GM18517 (cell line): ENCODE data around the gene CEP131.
"Not testable (repeated sequence)": the region's sequence is repeated elsewhere in the genome, so short reads cannot be mapped to it uniquely, and the experiment has no call there.

ENCODE experiments used
- ATAC-seq: cut with Tn5 transposase; IDR thresholded peaks from one replicate; pipeline ENCODE4 v1.9.1; 2021; ENCODE audit warnings: mild to moderate bottlenecking, moderate library complexity; ENCODE audit not compliant: unreplicated experiment

Gene CEP131

DNA sequence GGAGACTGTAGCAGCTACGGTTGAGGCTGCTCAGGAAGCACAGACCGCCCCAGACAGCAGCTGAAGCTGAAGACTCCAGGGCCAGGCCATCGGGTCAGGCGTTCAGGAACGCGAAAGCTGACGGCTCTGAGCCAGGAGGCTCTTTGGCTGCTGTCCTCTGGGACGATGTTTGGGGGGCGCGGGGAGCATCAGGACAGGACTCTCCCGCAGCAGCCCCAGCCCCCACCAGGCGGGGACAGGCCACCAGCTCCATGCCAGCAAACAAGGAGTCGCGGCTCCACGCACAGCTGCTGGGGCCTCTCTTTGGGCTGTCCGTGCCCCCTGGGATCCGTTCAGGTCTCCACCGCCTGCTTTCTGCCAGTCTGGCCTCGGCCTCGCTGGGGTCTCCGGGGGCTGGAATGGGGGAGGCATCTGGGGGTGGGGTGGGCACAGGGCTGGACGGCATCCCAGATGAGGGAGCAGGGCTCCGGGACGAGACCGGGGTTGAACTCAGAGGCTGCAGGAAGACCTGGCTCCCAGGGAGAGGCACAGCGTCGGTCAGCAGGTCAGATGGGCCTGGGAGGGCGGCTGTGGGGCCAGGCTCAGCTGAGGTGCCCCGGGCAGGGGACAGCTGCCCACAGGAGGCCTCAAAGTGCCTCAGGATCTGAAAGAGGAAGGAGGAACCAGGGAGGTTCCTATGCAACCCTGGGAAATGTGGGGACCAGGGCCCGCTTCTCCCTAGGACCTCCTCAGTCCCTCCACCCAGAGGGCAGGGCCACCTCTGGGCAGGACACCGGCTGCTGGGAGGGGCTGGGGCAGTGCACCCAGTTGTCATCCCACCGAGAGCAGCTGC is 6.3 kb upstream of the CEP131 start:
- ATAC-seq = no peak

DNA sequence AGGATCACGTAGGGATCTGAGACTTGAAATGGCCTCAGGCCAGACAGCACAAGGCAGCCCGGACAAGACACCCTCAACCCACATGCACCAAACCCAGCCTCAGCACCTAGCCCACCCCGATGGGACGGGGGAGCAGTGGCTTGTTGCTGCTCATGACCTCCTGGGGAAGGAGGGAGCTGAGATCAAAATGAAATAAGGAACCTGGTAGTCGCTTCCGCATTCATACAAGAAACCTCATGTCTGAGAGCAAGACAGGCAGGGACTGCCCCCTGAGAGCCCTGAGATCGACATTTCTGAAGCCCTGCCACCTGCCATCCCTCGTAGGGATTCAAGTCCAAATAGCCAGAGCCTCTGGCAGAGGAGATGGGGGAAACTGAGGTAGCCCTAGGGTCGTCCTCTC is 5.7 kb upstream of the CEP131 start:
- ATAC-seq = no peak

DNA sequence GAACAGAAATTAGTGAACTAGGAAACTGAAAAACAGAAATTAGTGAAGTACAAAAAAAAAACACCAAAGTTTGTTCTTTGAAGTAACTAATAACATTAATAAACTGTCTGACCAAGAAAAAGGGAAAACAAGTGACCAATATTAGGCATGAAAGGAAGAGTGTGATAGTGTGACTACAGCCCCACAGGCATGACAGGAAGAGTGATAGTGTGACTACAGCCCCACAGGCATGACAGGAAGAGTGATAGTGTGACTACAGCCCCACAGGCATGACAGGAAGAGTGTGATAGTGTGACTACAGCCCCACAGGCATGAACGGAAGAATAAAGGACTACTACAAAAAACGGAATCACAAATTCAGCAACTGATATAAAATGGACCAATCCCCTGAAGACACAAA is 4.9 kb upstream of the CEP131 start:
- not testable (repeated sequence) for ATAC-seq

DNA sequence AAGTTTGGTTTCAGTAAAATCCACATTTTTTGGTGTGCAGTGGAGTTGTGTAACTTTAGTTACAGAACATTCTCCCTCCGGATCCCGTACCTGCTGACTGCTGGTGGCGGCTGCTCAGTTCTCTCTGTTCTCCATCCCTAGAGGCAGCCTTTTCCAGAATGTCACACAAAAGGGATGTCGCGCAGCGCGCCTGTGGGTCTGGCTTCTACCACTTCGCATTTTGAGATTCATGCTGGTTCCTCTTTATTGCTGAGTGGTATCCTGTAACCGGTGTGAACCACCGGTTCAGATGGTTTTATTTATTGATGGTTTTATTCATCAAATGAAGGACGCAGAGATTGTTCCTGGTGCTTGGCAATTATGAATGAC is 981 bp upstream of the CEP131 start:
- ATAC-seq = no peak

DNA sequence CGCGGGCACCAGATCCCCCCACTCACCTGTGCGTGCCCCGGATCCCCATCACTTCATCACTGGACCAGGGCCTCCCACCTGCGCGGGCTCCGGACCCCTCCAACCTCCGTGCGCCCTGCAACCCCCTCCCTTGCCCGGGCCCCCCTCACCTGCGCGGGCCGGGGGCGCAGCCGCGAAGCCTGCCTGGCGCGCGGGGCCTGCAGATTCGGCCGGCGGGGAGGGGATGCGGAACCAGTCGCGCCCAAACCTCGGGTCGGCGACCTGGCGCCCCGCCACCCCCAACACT is 202 bp downstream of the CEP131 start:
- ATAC-seq = peak; percentile 30

DNA sequence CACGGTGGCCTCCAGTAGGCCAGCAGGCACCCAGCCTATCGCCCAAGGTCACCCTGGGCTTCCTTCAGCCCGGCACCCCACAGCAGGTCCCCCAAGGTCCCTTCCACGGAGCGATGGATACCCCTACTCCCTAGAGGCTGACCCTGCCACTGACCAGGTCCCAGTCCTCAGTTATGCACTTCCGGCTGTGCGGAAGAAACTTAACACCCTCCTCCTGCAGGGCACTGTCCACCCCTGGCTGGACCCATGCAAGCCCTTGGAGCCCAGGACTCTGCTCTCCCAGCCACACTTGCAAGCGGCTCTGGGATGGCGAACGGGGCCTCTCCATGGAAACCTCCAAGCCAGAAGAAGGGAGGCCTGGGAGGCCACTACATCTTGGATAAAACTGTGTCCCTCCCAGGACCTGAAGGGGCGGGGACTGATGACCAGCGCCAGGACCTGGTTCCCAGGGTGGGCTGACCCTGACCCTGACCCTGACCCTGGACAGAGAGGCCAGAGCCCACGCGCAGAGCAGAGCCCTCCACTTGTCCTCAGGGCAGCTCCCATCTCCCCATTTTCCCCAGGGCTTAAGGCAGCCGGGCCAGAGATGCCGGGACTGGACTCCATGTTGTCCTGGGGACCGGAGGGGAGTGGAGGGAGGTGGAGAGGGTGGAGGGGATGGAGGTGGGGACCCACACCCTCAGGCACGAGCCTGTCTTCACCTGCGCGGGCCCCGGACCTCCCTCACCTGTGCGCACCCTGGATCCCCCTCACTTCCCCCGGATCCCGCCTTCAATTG is 734 bp downstream of the CEP131 start:
- ATAC-seq = no peak

DNA sequence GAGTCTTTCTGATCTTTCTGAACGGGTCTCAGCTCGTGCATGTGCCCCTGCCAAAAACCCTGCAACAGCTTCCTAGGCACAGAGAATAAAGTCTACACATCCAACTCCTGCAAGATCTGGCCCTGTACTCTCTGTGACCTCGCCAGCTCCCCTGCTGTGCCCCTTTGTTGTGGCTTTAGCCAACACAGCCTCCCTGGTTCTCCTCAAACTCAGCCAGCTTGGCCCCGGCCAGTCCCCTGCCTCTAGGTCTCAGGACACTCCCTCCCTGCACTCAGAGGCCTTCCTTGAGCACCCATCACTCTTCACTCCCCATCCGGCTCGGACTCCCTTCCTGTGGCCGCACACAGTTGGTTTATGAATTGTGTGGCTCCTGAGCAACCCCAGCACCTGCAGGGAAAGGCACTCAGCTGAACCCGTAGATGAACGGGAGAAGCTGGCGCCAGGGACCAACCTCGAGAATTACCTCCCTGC is 1.4 kb downstream of the CEP131 start:
- ATAC-seq = no peak

DNA sequence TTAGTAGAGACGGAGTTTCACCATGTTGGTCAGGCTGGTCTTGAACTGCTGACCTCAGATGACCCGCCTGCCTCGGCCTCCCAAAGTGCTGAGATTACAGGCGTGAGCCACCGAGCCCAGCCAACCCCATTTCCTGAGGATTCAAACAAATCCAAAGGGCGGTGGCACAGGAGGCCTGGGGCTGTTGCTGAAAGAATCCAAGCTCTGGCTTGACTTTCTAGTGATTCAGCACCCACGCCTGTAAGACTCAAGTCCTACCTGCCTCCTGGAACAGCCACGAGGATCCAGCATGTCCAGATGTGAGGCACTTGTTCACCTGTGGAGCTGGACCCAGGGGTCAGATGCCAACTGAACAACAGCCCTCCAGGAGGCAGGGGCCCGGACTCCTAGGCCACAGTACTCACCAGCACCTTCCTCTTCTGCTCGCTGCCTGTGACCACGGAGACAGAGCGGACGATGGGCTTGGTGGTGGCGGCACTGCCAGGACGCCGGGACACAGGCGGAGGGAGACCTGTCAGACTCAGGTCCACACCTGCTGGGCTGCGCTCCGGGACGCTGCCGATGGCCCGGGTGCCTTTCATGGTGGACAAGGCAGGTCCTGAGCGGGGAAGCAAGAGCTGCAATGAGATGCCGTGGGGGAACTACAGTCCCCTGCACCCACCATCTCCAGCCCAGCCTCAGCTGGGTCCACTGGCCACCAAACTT is 3.1 kb downstream of the CEP131 start:
- ATAC-seq = no peak

DNA sequence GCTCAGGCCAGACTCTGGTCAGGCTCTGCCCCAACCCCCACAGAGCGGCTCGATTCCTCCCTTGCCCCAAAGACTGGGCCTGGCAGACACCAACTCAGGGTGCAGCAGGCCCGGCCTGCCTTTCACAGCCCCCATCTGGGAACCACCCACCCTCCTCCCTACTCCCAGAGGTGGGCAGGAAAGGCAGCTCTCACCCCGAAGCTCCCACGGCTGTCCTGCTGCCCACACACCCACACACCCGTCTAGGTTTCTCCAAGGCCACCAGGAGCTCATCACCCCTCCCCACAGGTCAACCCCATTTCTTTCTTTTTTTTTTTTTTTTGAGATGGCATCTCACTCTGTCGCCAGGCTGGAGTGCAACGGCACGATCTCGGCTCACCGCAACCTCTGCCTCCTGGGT is 3.8 kb downstream of the CEP131 start:
- ATAC-seq = no peak

DNA sequence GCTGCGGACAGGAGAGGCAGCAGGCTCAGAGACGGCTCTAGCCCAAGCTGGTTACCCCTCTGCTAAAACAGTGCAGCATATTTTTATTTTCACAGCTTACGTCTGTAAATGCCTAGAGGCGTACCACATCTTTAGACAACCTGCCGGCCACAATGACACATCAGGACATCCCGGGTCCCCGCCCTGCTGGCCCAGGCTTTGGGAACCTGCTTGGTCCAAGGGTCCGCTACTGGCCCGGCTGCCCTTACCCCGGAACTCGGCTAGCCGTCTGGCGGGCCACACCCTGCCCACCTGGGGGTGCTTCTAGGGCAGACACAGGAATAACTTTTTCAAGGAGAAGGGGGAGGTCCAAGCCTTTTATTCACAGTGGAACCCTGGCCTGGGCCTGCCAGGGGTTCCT is 4.3 kb downstream of the CEP131 start:
- ATAC-seq = no peak

DNA sequence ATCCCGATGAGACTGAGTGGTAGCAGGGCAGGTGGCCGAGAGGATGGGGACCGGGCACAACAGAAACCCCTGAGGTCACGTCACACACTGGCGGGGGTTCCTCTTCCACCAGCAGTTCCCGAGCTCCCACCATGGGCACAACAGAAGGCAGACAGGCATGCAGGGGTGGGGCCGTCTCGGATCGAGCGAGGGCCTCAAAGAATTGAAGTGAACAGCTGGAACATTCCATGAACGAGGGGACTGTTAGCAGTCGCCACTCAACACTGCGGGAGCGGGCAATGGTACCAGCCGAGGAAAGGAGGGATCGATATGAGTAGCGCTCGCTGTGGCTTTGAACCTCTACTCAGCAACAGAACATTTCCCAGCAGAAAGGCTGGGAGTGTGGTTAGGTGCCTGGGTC is 5.3 kb downstream of the CEP131 start:
- no peak for ATAC-seq

DNA sequence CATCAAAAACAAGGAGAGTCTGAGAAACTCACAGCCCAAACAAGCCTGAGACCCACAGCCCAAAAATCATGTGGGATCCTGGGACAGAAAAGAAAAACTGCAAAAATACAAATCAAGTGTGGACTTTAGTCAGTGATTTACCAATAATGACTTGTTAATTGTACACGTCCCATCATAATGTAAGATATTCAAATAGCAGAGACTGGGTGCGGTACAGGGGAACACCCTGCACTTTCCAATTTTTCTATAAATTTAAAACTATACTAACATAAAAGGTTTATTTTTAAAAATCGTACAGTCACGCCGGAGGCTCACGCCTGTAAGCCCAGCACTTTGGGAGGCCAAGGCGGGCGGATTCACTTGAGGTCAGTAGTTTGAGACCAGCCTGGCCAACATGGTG is 8.8 kb downstream of the CEP131 start:
- no peak for ATAC-seq

DNA sequence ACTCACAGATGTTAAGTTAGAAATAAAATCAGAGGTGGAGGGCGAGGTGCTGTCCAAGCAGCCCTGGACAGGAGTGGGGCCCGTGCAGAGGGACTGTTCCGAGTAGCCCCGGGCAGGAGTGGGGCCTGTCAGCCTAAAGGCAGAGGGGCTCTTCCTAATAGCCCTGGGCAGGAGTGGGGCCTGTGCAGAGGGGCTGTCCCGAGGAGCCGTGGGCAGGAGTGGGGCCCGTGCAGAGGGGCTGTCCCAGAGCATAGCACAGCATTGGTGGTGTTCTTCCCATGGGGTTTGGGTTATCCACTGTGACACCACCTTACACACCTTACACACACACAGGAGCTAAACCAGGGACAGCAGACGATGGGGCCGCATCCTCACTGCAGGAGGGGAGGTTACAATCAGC is 10.4 kb downstream of the CEP131 start:
- ATAC-seq = no peak

DNA sequence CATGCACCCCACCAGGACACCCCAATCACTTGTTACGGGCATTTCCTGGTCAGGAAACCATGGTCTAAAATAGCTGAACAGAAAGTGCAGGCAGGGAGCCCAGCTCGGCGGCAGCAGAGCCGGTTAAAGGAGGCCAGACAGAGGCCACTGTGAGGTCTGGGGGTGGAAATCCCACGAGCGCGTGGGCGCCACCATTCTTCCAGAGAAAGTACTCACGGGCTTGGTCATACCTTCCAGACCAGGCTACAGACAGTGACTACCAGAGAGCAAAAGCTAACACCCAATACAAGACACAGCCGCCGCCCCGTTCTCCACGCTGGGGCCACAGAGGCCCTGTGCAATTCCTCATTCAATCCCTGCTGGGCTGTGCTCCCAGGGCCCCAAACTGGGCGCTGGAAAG is 11.9 kb downstream of the CEP131 start:
- ATAC-seq = no peak

DNA sequence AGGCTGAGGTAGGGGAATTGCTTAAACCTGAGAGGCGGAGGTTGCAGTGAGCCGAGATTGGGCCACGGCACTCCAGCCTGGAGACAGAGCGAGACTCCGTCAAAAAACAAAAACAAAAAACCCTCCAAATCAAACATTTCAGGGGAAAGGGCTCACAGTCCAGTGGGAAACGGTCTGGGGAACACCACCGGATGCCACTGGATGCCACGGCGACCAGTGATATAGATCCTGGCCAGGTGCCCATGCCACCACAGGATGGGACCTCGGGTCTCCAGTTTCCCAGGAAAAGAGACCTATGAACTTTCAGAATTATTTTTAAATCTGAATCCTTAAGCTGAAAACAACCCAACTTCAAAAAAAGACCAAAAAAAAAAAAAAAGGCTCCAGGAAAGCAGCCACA is 12.3 kb downstream of the CEP131 start:
- no peak for ATAC-seq

DNA sequence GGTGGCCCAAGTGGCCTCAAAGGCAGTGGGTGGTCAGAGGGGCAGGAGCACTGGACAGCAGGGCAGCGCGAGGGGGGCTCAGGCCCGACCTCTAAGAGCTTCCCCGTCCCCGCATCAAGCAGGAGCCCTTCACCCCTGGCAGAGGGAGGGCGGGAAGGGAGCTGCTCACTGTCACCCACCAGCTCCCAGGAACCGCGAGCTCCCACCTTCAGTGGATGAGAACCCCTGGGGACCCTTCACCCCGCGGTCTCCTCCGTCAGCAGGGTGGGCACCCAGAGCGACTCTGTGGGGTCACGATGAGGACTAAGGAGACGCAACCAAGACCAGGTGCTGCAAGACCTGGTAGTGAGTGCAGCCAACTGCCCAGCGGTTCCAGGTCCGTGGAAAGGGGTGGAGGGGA is 13.6 kb downstream of the CEP131 start:
- no peak for ATAC-seq

DNA sequence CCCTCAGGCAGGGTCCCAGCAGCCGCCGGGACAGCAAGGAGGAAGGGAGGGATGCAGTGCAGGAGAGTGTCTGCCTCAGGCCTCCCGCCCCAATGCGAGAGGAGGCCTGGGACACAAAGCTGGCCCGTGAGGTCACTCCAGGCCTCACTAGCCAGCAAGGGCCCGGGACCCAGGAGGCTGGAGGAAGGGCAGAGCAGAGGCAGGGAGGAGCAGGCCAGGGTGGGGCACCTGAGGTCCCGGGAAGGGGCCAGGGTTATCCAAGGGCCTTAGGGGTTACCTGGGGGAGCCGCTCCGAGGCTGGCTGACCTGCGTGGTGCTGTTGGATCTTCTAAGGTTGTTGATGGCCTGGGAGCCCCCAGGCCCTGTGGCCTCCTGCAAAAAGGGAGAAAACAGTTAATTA is 14.1 kb downstream of the CEP131 start:
- ATAC-seq = no peak

DNA sequence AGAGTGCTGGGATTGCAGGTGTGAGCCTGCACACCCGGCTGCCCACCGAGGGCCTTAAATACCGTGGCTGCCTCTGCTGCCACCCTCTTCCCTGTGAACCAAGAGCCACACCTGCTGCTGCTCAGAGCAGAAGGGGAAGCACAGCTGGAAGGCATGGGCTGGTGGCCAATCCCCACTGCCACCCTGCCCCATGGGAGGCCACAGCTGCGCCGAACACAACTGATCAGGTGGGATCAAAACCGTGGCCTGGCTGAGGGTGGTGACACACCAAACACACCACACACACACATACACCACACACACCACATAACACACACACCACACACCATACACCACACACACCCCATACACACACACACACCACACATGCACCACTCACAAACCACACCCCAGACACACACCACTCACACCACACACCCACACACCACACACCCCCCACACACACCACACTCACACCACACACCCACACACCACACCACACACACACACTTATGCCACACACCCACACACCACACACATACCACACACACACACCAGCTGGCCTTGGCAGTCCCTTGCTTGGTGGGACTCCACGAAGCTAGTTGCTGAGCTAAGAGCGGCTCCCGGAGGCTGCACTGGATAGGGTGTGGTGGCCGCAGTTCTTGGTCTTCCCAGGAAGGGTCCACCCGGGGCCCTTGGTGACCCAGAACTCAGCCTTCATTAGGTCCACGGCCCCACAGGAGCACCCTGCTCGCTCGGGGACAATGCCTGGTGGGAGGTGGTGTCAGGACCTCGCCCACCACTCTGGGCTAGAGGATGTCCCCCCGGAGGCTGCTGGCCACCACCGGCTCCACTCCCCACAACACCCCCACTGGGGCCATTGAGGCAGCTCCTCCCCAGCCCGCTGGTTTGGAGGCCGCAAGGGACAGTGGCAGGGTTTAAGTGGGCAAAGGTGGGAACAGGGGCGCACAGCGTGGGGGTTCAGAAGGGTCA is 14.9 kb downstream of the CEP131 start:
- no peak for ATAC-seq

DNA sequence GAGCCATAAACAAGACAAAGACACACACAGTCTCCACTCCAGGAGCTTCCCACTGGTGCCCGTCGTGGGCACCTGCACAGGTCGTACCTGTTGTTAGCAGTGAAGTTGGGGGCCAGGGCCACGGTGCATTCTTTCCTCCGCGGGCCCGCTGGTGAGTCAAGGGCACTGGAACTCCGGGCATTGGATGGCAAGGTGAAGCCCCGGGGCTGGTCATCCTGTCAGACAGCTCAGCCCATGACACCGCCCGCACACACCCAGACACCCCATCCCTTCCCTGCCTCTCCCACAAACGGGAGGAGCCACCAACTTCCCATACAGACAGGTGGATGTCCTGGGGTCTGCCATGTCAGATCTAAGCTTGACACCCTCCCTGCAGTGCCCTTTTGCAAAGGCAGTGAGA is 16.1 kb downstream of the CEP131 start:
- ATAC-seq = no peak

DNA sequence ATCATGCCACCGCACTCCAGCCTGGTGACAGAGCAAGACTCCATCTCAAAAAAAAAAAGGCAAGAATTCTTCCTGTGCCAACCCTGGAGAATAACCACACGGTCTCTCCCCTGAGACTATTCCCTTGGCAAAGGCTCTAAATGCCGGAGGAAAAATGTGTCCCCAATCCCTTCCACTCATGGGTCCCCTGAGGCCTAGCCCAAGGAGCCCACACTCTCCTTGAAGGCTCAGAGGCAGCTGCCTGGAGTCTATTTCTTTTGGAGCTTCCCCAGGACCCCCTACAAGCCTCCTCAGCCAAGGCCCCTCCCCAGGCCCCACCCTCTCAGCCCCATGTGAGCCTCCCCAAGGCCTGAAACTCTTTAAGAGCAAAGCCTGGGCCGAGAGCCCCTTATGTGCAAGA is 16.6 kb downstream of the CEP131 start:
- ATAC-seq = no peak

DNA sequence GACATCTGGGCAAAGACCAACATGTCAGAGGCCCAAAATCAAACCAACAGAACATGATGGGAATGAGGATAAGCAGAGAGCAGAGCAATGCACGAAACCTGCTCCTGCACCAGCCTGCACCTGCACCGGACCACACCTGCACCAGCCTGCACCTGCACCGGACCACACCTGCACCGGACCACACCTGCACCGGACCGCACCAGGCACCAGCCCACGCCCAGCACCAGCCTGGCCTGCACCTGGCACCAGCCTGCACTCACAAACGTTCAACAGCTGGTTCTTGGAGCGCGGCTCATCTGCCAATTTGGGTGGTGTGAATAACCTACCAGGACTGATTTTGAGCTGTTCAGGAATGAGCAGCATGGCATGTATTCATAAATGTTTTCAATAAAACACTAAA is 18.2 kb downstream of the CEP131 start:
- no peak for ATAC-seq
